ENCODE results near the gene KAT8. TPM values are rescaled to one million over a fixed set of nuclear protein-coding genes. Genes with fewer than 3 reads are reported as not detected.

The KAT8 gene
- total RNA-seq, 1 experiment from 2014 or later: 35.1 TPM

DNA sequence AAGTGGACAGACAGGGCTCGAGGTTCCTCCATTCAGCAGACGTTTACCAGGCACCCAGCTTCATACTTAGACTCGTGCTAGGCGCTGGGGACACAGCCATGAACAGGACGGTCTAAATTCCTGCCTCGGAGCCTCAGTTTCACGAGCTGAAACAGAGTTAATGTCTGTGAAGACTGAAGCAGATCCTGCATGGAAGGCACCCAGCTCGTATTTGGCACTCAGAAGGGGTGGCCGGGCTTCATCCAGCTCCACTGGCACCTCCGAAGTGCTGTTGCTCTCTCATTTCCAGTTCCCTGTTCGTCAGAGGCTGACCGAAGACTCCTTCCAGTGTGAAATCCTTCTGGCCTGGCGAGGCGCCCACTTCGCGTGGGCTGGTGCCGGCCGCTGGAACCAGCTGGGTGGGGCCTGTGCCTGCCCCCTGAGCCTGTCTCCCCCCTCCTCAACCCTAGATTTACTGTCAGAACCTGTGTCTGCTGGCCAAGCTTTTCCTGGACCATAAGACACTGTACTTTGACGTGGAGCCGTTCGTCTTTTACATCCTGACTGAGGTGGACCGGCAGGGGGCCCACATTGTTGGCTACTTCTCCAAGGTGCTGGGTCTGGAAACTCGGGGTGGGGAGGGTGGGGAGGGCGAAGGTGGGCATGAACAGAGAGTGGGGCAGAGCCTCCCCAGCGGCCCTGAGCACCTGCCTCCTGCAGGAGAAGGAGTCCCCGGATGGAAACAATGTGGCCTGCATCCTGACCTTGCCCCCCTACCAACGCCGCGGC, 12.3 kb downstream of the KAT8 start:
- Histone ChIP-seq H3K9me2 (replicated peaks; ENCODE audit: low read length) (no peaks in the 10 kb centered on the region), H3F3A (ENCODE audit: low read length, unreplicated experiment) (no peaks in the 10 kb centered on the region), H3K79me2 (ENCODE audit: low read length) (no peaks in the 10 kb centered on the region), H3K4me2 (ENCODE audit: low read length) (no peak overlapping the region), H3K4me3 (ENCODE audit: low read length) (no peak overlapping the region), H3K27me3 (ENCODE audit: low read length) (no peaks in the 10 kb centered on the region), H4K20me1 (ENCODE audit: low read length) (no peaks in the 10 kb centered on the region), H3K36me3 (ENCODE audit: low read depth, low read length) (no peaks in the 10 kb centered on the region; the same call in 1 of the 2 replicates), H3K4me1 (ENCODE audit: insufficient read depth, low read length) (peaks cover 31% of the 10 kb centered on the region), H2AFZ (ENCODE audit: low read length) (no peak overlapping the region), H3K27ac (ENCODE audit: low read length) (peak overlapping the region; percentile 72), H3K9me3 (ENCODE audit: low read length) (no peaks in the 10 kb centered on the region), H3K9ac (ENCODE audit: low read length) (no peak overlapping the region)
- ATAC-seq (no peak), DNase-seq (no peak)
- POLR2A ChIA-PET (ENCODE audit: unreplicated experiment): no interaction called here
- BruUV-seq (replicated peaks): no TSS peak
- intact Hi-C loops (cut with micrococcal nuclease): no loop called here
- TF ChIP-seq EZH2phosphoT487 (IDR thresholded peaks at IDR 0.05; ENCODE audit: borderline replicate concordance, low read length): no peak
- TF ChIP-seq EZH2 (IDR thresholded peaks at IDR 0.05; ENCODE audit: low read length, unreplicated experiment): no peak
- TF ChIP-seq, protein P1, sequence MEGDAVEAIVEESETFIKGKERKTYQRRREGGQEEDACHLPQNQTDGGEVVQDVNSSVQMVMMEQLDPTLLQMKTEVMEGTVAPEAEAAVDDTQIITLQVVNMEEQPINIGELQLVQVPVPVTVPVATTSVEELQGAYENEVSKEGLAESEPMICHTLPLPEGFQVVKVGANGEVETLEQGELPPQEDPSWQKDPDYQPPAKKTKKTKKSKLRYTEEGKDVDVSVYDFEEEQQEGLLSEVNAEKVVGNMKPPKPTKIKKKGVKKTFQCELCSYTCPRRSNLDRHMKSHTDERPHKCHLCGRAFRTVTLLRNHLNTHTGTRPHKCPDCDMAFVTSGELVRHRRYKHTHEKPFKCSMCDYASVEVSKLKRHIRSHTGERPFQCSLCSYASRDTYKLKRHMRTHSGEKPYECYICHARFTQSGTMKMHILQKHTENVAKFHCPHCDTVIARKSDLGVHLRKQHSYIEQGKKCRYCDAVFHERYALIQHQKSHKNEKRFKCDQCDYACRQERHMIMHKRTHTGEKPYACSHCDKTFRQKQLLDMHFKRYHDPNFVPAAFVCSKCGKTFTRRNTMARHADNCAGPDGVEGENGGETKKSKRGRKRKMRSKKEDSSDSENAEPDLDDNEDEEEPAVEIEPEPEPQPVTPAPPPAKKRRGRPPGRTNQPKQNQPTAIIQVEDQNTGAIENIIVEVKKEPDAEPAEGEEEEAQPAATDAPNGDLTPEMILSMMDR (conservative IDR thresholded peaks at IDR 0.05; ENCODE audit: low read depth, low read length): no peak
- CTCF ChIA-PET: no interaction called here

DNA sequence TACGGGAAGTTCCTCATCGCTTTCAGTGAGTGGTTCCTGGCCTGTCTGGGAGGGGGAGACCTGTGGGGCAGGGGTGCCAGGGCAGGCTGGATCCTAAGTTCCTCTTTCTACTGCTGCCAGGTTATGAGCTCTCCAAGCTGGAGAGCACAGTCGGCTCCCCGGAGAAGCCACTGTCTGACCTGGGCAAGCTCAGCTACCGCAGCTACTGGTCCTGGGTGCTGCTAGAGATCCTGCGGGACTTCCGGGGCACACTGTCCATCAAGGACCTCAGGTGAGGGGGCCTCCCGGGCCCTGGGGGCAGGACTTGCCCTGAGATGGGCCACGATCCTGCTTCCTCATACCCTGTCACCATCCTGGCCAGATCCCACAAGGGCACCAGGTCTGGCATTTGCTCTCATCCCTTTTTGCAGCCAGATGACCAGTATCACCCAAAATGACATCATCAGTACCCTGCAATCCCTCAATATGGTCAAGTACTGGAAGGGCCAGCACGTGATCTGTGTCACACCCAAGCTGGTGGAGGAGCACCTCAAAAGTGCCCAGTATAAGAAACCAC, 12.9 kb downstream of the KAT8 start:
- Histone ChIP-seq H3K4me1 (ENCODE audit: insufficient read depth, low read length) (peaks cover 34% of the 10 kb centered on the region), H3K79me2 (ENCODE audit: low read length) (no peaks in the 10 kb centered on the region), H3F3A (ENCODE audit: low read length, unreplicated experiment) (no peaks in the 10 kb centered on the region), H3K4me3 (ENCODE audit: low read length) (no peak overlapping the region), H2AFZ (ENCODE audit: low read length) (no peak overlapping the region), H3K9me2 (replicated peaks; ENCODE audit: low read length) (no peaks in the 10 kb centered on the region), H3K27me3 (ENCODE audit: low read length) (no peaks in the 10 kb centered on the region), H3K27ac (ENCODE audit: low read length) (peak overlapping the region; percentile 18; the same call in 1 of the 2 replicates), H3K9me3 (ENCODE audit: low read length) (no peaks in the 10 kb centered on the region), H3K9ac (ENCODE audit: low read length) (no peak overlapping the region), H3K4me2 (ENCODE audit: low read length) (no peak overlapping the region), H4K20me1 (ENCODE audit: low read length) (no peaks in the 10 kb centered on the region), H3K36me3 (ENCODE audit: low read depth, low read length) (no peaks in the 10 kb centered on the region; the same call in 1 of the 2 replicates)
- no peak for ATAC-seq
- intact Hi-C loops (cut with micrococcal nuclease): no loop called here
- DNase-seq: no peak
- ChIA-PET POLR2A (ENCODE audit: unreplicated experiment) (no interaction called here), CTCF (no interaction called here)
- TF ChIP-seq, protein P1 (conservative IDR thresholded peaks at IDR 0.05; ENCODE audit: low read depth, low read length): no peak
- TF ChIP-seq EZH2phosphoT487 (IDR thresholded peaks at IDR 0.05; ENCODE audit: borderline replicate concordance, low read length): no peak
- no peak for TF ChIP-seq EZH2 (IDR thresholded peaks at IDR 0.05; ENCODE audit: low read length, unreplicated experiment)
- BruUV-seq (replicated peaks): no TSS peak

DNA sequence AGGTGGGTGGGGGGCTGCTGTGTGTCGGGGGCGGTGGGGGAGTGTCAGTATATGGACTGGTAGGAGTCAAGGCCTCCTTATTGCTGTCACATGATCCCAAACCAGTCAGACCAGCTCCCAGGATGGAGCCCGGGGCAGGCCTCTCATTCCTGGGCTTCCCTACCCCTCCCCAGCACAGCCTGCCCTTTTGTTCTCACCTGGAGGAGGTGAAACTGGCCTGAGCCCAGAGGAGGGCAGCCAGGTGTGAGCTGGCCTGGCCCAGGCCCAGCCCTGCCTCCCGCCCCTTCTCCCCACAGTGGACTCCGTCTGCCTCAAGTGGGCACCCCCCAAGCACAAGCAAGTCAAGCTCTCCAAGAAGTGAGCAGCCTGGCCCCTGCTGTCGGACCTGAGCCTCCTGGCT, 13.4 kb downstream of the KAT8 start:
- H3K4me2 ChIP-seq (ENCODE audit: low read length): peak overlapping the region; percentile 19; the same call in 1 of the 2 replicates
- H3K9me3 ChIP-seq (ENCODE audit: low read length): no peaks in the 10 kb centered on the region
- no TSS peak for BruUV-seq (replicated peaks)
- H3K27me3 ChIP-seq (ENCODE audit: low read length): no peaks in the 10 kb centered on the region
- H2AFZ ChIP-seq (ENCODE audit: low read length): no peak overlapping the region
- H3K36me3 ChIP-seq (ENCODE audit: low read depth, low read length): no peaks in the 10 kb centered on the region; the same call in 1 of the 2 replicates
- no peaks in the 10 kb centered on the region for H3K79me2 ChIP-seq (ENCODE audit: low read length)
- ATAC-seq: peak; percentile 32
- H3K27ac ChIP-seq (ENCODE audit: low read length): peak overlapping the region; percentile 18; the same call in 1 of the 2 replicates
- H3K9me2 ChIP-seq (replicated peaks; ENCODE audit: low read length): no peaks in the 10 kb centered on the region
- DNase-seq: peak; percentile 67
- peaks cover 34% of the 10 kb centered on the region for H3K4me1 ChIP-seq (ENCODE audit: insufficient read depth, low read length)
- no peak overlapping the region for H3K9ac ChIP-seq (ENCODE audit: low read length)
- TF ChIP-seq, protein P1 (conservative IDR thresholded peaks at IDR 0.05; ENCODE audit: low read depth, low read length): no peak
- TF ChIP-seq EZH2 (IDR thresholded peaks at IDR 0.05; ENCODE audit: low read length, unreplicated experiment) (no peak), EZH2phosphoT487 (IDR thresholded peaks at IDR 0.05; ENCODE audit: borderline replicate concordance, low read length) (no peak)
- POLR2A ChIA-PET (ENCODE audit: unreplicated experiment): no interaction called here
- intact Hi-C loops (cut with micrococcal nuclease): no loop called here
- CTCF ChIA-PET: no interaction called here
- H3F3A ChIP-seq (ENCODE audit: low read length, unreplicated experiment): no peaks in the 10 kb centered on the region
- H4K20me1 ChIP-seq (ENCODE audit: low read length): no peaks in the 10 kb centered on the region
- H3K4me3 ChIP-seq (ENCODE audit: low read length): no peak overlapping the region

Data from PC-3 (cell line).